ENCODE measurements around the gene CCDC60. TPM values are rescaled to one million over a fixed set of nuclear protein-coding genes. Genes with fewer than 3 reads are reported as not detected.

CCDC60 gene
- total RNA-seq, 1 donor from 2014 or later = not detected

GRCh38 chr12:119419381-119419780 is 84.9 kb downstream of the CCDC60 start:
- DNase-seq (ENCODE audit: low spot score in 2 of 2) = no peak
- Histone ChIP-seq H3K27me3 (no peaks in the 10 kb centered on the region), H3K4me1 (no peaks in the 10 kb centered on the region), H3K36me3 (no peaks in the 10 kb centered on the region), H3K4me3 (no peak overlapping the region), H3K27ac (no peak overlapping the region), H3K9me3 (no peaks in the 10 kb centered on the region)
- TF ChIP-seq CTCF (IDR thresholded peaks at IDR 0.05) = no peak
- intact Hi-C loops (cut with DNase I) = loop anchor here (10.0 kb wide), 1 partner anchor 1015 kb away; no protein-coding TSS in a partner anchor

- H3K4me1 ChIP-seq = no peaks in the 10 kb centered on the region
- H3K27ac ChIP-seq = no peak overlapping the region
- no peaks in the 10 kb centered on the region for H3K9me3 ChIP-seq
- intact Hi-C loops (cut with DNase I) = no loop called here
- no peaks in the 10 kb centered on the region for H3K27me3 ChIP-seq
- no peak for TF ChIP-seq CTCF (IDR thresholded peaks at IDR 0.05)
- DNase-seq (ENCODE audit: low spot score in 2 of 2) = no peak
- no peak overlapping the region for H3K4me3 ChIP-seq
- no peaks in the 10 kb centered on the region for H3K36me3 ChIP-seq
Observed at GRCh38 chr12:119423285-119423684, 88.8 kb downstream of the CCDC60 start.

- no peak overlapping the region for H3K27ac ChIP-seq
- TF ChIP-seq CTCF (IDR thresholded peaks at IDR 0.05) = no peak
- H3K4me3 ChIP-seq = no peak overlapping the region
- H3K36me3 ChIP-seq = no peaks in the 10 kb centered on the region
- no peak for DNase-seq (ENCODE audit: low spot score in 2 of 2)
- no peaks in the 10 kb centered on the region for H3K4me1 ChIP-seq
- H3K27me3 ChIP-seq = no peaks in the 10 kb centered on the region
- H3K9me3 ChIP-seq = no peaks in the 10 kb centered on the region
- intact Hi-C loops (cut with DNase I) = no loop called here
Observed at GRCh38 chr12:119425623-119426022, 91.1 kb downstream of the CCDC60 start.

- no peak overlapping the region for H3K4me3 ChIP-seq
- intact Hi-C loops (cut with DNase I) = no loop called here
Observed at GRCh38 chr12:119431151-119431550, 96.6 kb downstream of the CCDC60 start.

GRCh38 chr12:119432949-119433348 is 98.4 kb downstream of the CCDC60 start:
- intact Hi-C loops (cut with DNase I) = no loop called here
- no peak for DNase-seq (ENCODE audit: low spot score in 2 of 2)

More at GRCh38 chr12:119431151-119431550, 96.6 kb downstream of the CCDC60 start:
- Histone ChIP-seq H3K36me3 (no peaks in the 10 kb centered on the region), H3K9me3 (no peaks in the 10 kb centered on the region), H3K27me3 (no peaks in the 10 kb centered on the region), H3K27ac (no peak overlapping the region), H3K4me1 (no peaks in the 10 kb centered on the region)
- no peak for TF ChIP-seq CTCF (IDR thresholded peaks at IDR 0.05)
- no peak for DNase-seq (ENCODE audit: low spot score in 2 of 2)

More at GRCh38 chr12:119432949-119433348, 98.4 kb downstream of the CCDC60 start:
- TF ChIP-seq CTCF (IDR thresholded peaks at IDR 0.05) = no peak
- Histone ChIP-seq H3K4me1 (no peaks in the 10 kb centered on the region), H3K36me3 (no peaks in the 10 kb centered on the region), H3K9me3 (no peaks in the 10 kb centered on the region), H3K27me3 (no peaks in the 10 kb centered on the region), H3K4me3 (no peak overlapping the region), H3K27ac (no peak overlapping the region)

Measured in ascending aorta (tissue), 2 donors.